ENCODE data around the gene CD180.

- TF ChIP-seq POLR2A (IDR thresholded peaks at IDR 0.05; ENCODE audit: borderline replicate concordance, extremely low read depth, insufficient read depth, insufficient read length) (no peak), CTCF (IDR thresholded peaks at IDR 0.05 in 2 of 3, conservative IDR thresholded peaks at IDR 0.05 in 1 of 3; ENCODE audit: borderline replicate concordance in 1 of 3, insufficient read depth in 1 of 3, low read depth in 2 of 3, low read length in 2 of 3) (no peak), FOSL1 (IDR thresholded peaks at IDR 0.05; ENCODE audit: low read depth) (no peak), MAX (IDR thresholded peaks at IDR 0.05) (no peak), YY1 (IDR thresholded peaks at IDR 0.05; ENCODE audit: extremely low read depth, insufficient replicate concordance, low read depth, low read length) (no peak), EZH2phosphoT487 (IDR thresholded peaks at IDR 0.05; ENCODE audit: borderline replicate concordance) (no peak), REST (IDR thresholded peaks at IDR 0.05; ENCODE audit: low read depth) (no peak), ZBTB33 (IDR thresholded peaks at IDR 0.05; ENCODE audit: extremely low read depth, insufficient replicate concordance, low read length) (no peak), EGR1 (IDR thresholded peaks at IDR 0.05; ENCODE audit: low read depth) (no peak), ZFX (IDR thresholded peaks at IDR 0.05) (no peak), EZH2 (IDR thresholded peaks at IDR 0.05) (no peak), POLR2AphosphoS5 (IDR thresholded peaks at IDR 0.05; ENCODE audit: low read depth, low read length) (no peak), SP1 (IDR thresholded peaks at IDR 0.05; ENCODE audit: low read depth) (no peak)
These were observed 47.3 kb downstream of the CD180 start for GRCh38 chr5:67149057-67149950.

Measured in HCT116 (cell line).